Hepatocyte (in vitro differentiated cells): Measurements from ENCODE around the gene REEP5. TPM values are rescaled to one million over a fixed set of nuclear protein-coding genes. Genes with fewer than 3 reads are reported as not detected.

ENCODE experiments used
- DNase-seq: peaks from one replicate; pipeline ENCODE4 v3.0.0-alpha.2; 2016; ENCODE audit warnings: low spot score
- H2AFZ ChIP-seq: fragments of 200-600 bp; sonication (generic); 2 replicates; pipeline ENCODE4 v1.6.0; 2016; ENCODE audit warnings: antibody characterized with exemption, mild to moderate bottlenecking
- H3K27ac ChIP-seq: fragments of 200-600 bp; sonication (generic); 2 replicates; pipeline ENCODE4 v1.5.1; 2016; ENCODE audit warnings: mild to moderate bottlenecking
- H3K27me3 ChIP-seq: fragments of 200-600 bp; sonication (generic); 2 replicates; pipeline ENCODE4 v1.6.1; 2016
- H3K36me3 ChIP-seq: fragments of 200-600 bp; sonication (generic); replicated peaks from 2 replicates; pipeline ENCODE4 v1.5.1; 2016; ENCODE audit warnings: low read depth; ENCODE audit not compliant: insufficient read depth
- H3K4me1 ChIP-seq: fragments of 200-600 bp; sonication (generic); 2 replicates; pipeline ENCODE4 v1.5.1; 2016; ENCODE audit warnings: mild to moderate bottlenecking, moderate library complexity; ENCODE audit not compliant: insufficient read depth
- H3K4me2 ChIP-seq: fragments of 200-600 bp; sonication (generic); 2 replicates; pipeline ENCODE4 v1.6.0; 2016
- H3K4me3 ChIP-seq: fragments of 200-600 bp; sonication (generic); 2 replicates; pipeline ENCODE4 v1.5.1; 2016; ENCODE audit warnings: mild to moderate bottlenecking
- H3K79me2 ChIP-seq: fragments of 200-600 bp; sonication (generic); 2 replicates; pipeline ENCODE4 v1.6.0; 2017; ENCODE audit warnings: mild to moderate bottlenecking
- H3K9me2 ChIP-seq: fragments of 200-600 bp; sonication (generic); replicated peaks from 2 replicates; pipeline ENCODE4 v1.6.0; 2017; ENCODE audit warnings: mild to moderate bottlenecking; ENCODE audit not compliant: insufficient read depth
- H3K9me3 ChIP-seq: fragments of 200-600 bp; sonication (generic); 2 replicates; pipeline ENCODE4 v1.5.1; 2016; ENCODE audit warnings: low read depth, mild to moderate bottlenecking
- H4K20me1 ChIP-seq: fragments of 200-600 bp; sonication (generic); 2 replicates; pipeline ENCODE4 v1.6.0; 2016; ENCODE audit warnings: mild to moderate bottlenecking; ENCODE audit not compliant: insufficient read depth, poor library complexity, severe bottlenecking
- CTCF ChIP-seq: fragments of 200-600 bp; sonication (generic); IDR thresholded peaks from 2 replicates; pipeline ENCODE4 v1.5.1; 2016; ENCODE audit warnings: antibody characterized with exemption, mild to moderate bottlenecking; ENCODE audit not compliant: poor library complexity
- EZH2 ChIP-seq: fragments of 200-600 bp; sonication (generic); IDR thresholded peaks from 2 replicates; pipeline ENCODE4 v1.6.1; 2016; ENCODE audit warnings: antibody characterized with exemption, mild to moderate bottlenecking, borderline replicate concordance
- EZH2phosphoT487 ChIP-seq: fragments of 200-600 bp; sonication (generic); IDR thresholded peaks from one replicate; pipeline ENCODE4 v1.6.1; 2018; ENCODE audit warnings: antibody characterized with exemption, mild to moderate bottlenecking, low read depth, moderate library complexity; ENCODE audit not compliant: unreplicated experiment, severe bottlenecking
- WGBS: methylation state at CpG from one replicate; pipeline ENCODE4 v1.1.6; 2016; ENCODE audit warnings: low lambda C conversion rate; ENCODE audit errors: missing lambda C conversion rate; 5-methylcytosine and 5-hydroxymethylcytosine counted together
- polyA plus RNA-seq: library from polyadenylated mRNA; unstranded; fragments of >200 nt; fragmentation: Nextera tagmentation; extraction: Ambion mirVana; gene quantifications from 2 replicates; pipeline ENCODE4 v1.2.1, GENCODE V29; 2016
- total RNA-seq: library from RNA; depleted of rRNA; stranded (reverse); fragments of >200 nt; gene quantifications from 2 replicates; pipeline ENCODE4 v1.2.3, GENCODE V29; 2014

Gene REEP5
- total and polyA plus RNA-seq, 2 experiments from 2014 or later = 57.3 to 208 TPM

GRCh38 chr5:112956606-112957005 lies 34.6 kb upstream of the REEP5 start:
- WGBS = 90% methylated on average over 3 of the region's 3 CpGs
- no peaks in the 10 kb centered on the region for H3K36me3 ChIP-seq

DNA sequence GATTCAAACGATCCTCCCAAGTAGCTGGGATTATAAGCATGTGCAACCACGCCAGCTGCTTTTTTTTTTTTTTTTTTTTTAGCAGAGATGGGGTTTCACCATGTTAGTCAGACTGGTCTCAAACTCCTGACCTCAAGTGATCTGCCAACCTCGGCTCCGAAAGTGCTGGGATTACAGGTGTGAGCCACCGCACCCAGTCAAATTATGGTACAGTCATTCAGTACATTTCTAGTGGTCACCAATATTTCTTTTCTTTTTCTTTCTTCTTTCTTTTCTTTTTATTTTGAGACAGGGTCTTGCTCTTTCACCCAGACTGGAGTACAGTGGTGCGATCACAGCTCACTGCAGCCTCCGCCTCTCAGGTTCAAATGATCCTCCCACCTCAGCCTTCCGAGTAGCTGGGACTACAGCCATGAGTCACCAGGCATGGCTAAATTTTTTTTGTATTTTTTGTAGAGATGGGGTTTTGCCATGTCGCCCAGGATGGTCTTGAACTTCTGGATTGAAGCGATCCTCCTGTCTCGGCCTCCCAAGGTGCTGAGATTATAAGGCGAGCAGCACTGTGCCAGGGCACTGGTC lies 29.2 kb upstream of the REEP5 start:
- Histone ChIP-seq H4K20me1 (no peaks in the 10 kb centered on the region), H3K9me2 (no peaks in the 10 kb centered on the region), H3K79me2 (no peaks in the 10 kb centered on the region), H3K4me2 (no peak overlapping the region), H3K27ac (no peak overlapping the region), H3K36me3 (no peaks in the 10 kb centered on the region), H3K27me3 (no peaks in the 10 kb centered on the region), H3K9me3 (no peaks in the 10 kb centered on the region), H2AFZ (no peak overlapping the region), H3K4me1 (no peaks in the 10 kb centered on the region), H3K4me3 (no peak overlapping the region)
- no peak for DNase-seq
- no peak for TF ChIP-seq EZH2phosphoT487
- no peak for TF ChIP-seq CTCF
- WGBS = 96% methylated on average over 12 of the region's 12 CpGs

More at GRCh38 chr5:112956606-112957005, 34.6 kb upstream of the REEP5 start:
- Histone ChIP-seq H3K27me3 (no peaks in the 10 kb centered on the region), H3K79me2 (no peaks in the 10 kb centered on the region), H4K20me1 (no peaks in the 10 kb centered on the region), H2AFZ (no peak overlapping the region), H3K4me2 (no peak overlapping the region), H3K27ac (no peak overlapping the region), H3K9me2 (no peaks in the 10 kb centered on the region), H3K4me3 (no peak overlapping the region), H3K4me1 (peaks cover 13% of the 10 kb centered on the region), H3K9me3 (no peaks in the 10 kb centered on the region)
- DNase-seq = no peak
- no peak for TF ChIP-seq EZH2
- TF ChIP-seq CTCF = no peak
- no peak for TF ChIP-seq EZH2phosphoT487

GRCh38 chr5:112948458-112948857 lies 26.4 kb upstream of the REEP5 start:
- no peaks in the 10 kb centered on the region for H3K27me3 ChIP-seq
- no peak overlapping the region for H3K4me3 ChIP-seq
- no peaks in the 10 kb centered on the region for H3K36me3 ChIP-seq
- no peak overlapping the region for H3K4me2 ChIP-seq
- TF ChIP-seq EZH2 = no peak
- no peak for TF ChIP-seq CTCF
- no peak for TF ChIP-seq EZH2phosphoT487
- DNase-seq = no peak
- H3K4me1 ChIP-seq = no peaks in the 10 kb centered on the region
- no peaks in the 10 kb centered on the region for H3K79me2 ChIP-seq
- 97% methylated on average over 1 of the region's 1 CpG for WGBS
- no peak overlapping the region for H3K27ac ChIP-seq
- no peaks in the 10 kb centered on the region for H4K20me1 ChIP-seq
- no peaks in the 10 kb centered on the region for H3K9me3 ChIP-seq
- H3K9me2 ChIP-seq = no peaks in the 10 kb centered on the region
- H2AFZ ChIP-seq = no peak overlapping the region
